GM19455 (cell line): ENCODE measurements around the gene PLEKHF1.

Experiments
- ATAC-seq: cut with Tn5 transposase; IDR thresholded peaks from one replicate; pipeline ENCODE4 v1.9.1; 2021; ENCODE audit not compliant: unreplicated experiment

Gene PLEKHF1

GRCh38 chr19:29724746-29725145, 59.5 kb downstream of the PLEKHF1 start:
- ATAC-seq: no peak
